ENCODE data around the gene ARID3C. TPM values are rescaled to one million over a fixed set of nuclear protein-coding genes. Genes with fewer than 3 reads are reported as not detected.

ARID3C gene, protein sequence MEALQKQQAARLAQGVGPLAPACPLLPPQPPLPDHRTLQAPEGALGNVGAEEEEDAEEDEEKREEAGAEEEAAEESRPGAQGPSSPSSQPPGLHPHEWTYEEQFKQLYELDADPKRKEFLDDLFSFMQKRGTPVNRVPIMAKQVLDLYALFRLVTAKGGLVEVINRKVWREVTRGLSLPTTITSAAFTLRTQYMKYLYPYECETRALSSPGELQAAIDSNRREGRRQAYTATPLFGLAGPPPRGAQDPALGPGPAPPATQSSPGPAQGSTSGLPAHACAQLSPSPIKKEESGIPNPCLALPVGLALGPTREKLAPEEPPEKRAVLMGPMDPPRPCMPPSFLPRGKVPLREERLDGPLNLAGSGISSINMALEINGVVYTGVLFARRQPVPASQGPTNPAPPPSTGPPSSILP
- total RNA-seq: under 1 TPM; 0.46 to 0.69 TPM

DNA sequence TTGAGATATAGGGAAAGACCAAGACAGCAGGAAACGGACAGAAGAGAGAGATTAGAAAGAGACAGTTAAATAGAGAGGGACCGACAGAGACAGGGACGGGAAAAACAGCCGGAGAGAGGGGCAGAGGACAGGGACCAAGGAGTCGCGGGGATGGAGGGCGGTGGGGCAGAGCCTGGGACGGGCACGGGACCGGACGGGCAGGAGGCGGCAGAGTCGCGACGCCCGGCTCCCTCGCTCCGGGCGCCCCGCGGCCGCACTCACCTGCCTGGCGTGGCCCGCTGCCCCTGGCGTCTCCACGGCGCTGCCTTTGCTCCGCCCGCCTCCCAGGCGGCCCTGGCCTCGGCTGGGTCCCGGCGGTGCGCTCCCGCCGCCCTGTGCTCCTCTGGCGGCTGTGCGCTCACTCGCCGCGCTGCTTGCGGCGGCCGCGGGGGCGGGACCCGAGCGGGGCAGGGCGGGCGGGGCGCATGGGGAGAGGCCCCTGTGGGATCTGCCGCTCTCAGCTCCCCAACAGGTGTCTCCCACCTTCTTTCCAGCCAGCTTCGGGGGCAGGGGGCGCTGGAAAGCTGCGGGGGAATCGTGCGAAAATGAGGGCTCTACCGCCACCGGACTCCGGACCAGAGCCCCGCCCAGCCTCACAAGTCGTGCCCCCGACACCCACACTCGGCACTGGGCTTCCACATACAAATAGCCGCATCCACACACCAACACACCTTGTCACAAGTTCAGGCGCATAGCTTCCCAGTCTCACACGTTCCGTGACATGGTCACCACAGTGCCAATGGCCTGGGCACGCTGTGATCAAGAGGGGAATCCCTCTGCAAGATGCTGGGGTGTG, at the start of gene ARID3C:
Gene ARID3C (minus strand): TSS at position 411 of the 835 bp plus-strand sequence. CDS start 1,052 bp downstream, outside the sequence.
- Mint-ChIP-seq H3K36me3 (ENCODE audit: low read depth) (peaks cover 2% of the 10 kb centered on the region), H3K4me3 (peak within 1 kb of the TSS; percentile 61), H3K27ac (no peak within 1 kb of the TSS), H3K9me3 (no peaks in the 10 kb centered on the region), H3K27me3 (peaks cover 61% of the 10 kb centered on the region), H3K4me1 (peaks cover 15% of the 10 kb centered on the region)
- ChIA-PET POLR2A (no interaction called here), CTCF (interaction anchor here (1.0 to 1.7 kb wide), 2 partner anchors 11 to 17 kb away, joined by 3 to 4 read pairs; partner anchors contain the start of gene RPP25L)
- peak; percentile 31 for DNase-seq

DNA sequence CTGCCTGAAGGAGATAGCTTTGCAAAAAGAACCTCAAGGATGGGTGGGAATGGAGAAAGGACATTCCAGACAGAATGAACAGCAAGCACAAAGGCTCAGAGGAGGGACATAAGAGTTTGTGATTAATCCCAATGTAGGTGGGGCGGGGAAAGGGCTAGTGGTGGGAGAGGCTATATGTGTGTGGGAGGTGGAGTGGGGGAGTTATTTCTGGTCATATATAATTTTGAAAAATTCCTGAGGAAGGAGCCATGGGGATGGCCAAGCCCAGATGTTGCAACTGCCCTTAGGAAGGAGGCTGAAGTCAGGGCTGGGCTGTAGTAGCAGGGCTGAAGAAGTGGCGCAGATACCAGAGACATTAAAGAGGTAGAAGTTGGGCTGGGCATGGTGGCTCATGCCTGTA, 47.0 kb upstream of the ARID3C start:
- H3K4me1 Mint-ChIP-seq: peaks cover 1% of the 10 kb centered on the region
- DNase-seq: no peak
- POLR2A ChIA-PET: no interaction called here
- H3K4me3 Mint-ChIP-seq: no peak overlapping the region
- CTCF ChIA-PET: interaction anchor here (0.9 kb wide), 1 partner anchor 17 kb away, joined by 3 read pairs; no protein-coding TSS in a partner anchor
- no peaks in the 10 kb centered on the region for H3K27me3 Mint-ChIP-seq
- H3K27ac Mint-ChIP-seq: no peak overlapping the region
- no peaks in the 10 kb centered on the region for H3K9me3 Mint-ChIP-seq
- H3K36me3 Mint-ChIP-seq (ENCODE audit: low read depth): no peaks in the 10 kb centered on the region

DNA sequence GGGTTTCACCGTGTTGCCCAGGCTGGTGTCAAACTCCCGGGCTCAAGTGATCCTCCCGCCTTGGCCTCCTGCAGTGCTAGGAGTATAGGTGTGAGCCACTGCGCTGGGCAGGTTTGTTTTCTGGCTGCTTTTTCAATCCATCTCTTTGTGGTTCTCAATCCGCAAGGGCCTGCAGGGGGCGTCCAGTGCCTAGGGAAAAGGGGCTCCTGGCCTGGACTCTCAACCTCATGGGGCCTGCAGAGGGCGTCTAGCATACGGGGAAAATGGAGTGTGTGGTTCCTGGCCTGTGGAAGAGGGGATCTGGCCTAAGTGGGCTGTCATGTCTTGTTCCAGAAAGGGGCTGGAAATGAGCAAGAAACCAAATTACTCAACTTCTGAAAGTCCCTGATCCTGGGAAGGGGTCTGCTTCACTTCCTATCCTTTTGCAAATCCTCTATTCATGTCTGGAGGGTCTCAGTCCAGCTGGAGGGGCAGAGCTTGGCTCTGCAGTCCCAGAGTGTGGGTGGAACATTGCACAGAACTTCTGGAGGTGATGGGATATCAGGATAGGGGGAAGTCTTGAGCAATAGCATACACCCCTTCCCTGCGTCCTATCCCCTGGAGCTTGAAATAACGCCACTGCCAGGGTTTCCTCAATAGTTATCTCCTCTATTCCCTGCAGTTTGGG, 46.3 kb upstream of the ARID3C start:
- H3K27me3 Mint-ChIP-seq: no peaks in the 10 kb centered on the region
- CTCF ChIA-PET: interaction anchor here (0.9 kb wide), 1 partner anchor 16 kb away, joined by 3 read pairs; no protein-coding TSS in a partner anchor
- POLR2A ChIA-PET: no interaction called here
- H3K9me3 Mint-ChIP-seq: peaks cover 3% of the 10 kb centered on the region
- no peak overlapping the region for H3K4me3 Mint-ChIP-seq
- H3K4me1 Mint-ChIP-seq: peaks cover 1% of the 10 kb centered on the region
- DNase-seq: peak; percentile 58
- H3K36me3 Mint-ChIP-seq (ENCODE audit: low read depth): peaks cover 2% of the 10 kb centered on the region
- no peak overlapping the region for H3K27ac Mint-ChIP-seq

DNA sequence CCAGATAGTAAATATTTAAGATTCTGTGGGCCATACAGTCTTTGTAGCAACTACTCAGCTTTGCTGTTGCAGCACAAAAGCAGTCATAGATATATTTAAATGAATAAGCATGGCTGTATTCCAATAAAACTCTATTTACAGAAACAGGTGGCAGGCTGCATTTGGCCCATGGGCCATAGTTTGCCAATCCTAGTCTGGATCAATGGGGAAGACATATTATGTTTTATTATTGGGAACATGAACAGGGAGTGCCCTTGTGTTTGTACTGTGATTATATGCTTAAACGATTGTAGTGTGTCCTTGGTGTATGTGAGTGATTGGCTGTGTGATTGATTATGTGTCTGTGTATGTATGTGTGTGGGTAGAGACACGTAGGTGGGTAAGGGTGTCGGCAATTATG, 45.6 kb upstream of the ARID3C start:
- H3K9me3 Mint-ChIP-seq: peaks cover 7% of the 10 kb centered on the region
- peaks cover 6% of the 10 kb centered on the region for H3K36me3 Mint-ChIP-seq (ENCODE audit: low read depth)
- ChIA-PET POLR2A (no interaction called here), CTCF (interaction anchor here (1.0 kb wide), 1 partner anchor 9 kb away, joined by 4 read pairs; no protein-coding TSS in a partner anchor)
- H3K27ac Mint-ChIP-seq: peak overlapping the region; percentile 66
- H3K4me1 Mint-ChIP-seq: peaks cover 1% of the 10 kb centered on the region
- no peak overlapping the region for H3K4me3 Mint-ChIP-seq
- no peaks in the 10 kb centered on the region for H3K27me3 Mint-ChIP-seq
- DNase-seq: no peak

DNA sequence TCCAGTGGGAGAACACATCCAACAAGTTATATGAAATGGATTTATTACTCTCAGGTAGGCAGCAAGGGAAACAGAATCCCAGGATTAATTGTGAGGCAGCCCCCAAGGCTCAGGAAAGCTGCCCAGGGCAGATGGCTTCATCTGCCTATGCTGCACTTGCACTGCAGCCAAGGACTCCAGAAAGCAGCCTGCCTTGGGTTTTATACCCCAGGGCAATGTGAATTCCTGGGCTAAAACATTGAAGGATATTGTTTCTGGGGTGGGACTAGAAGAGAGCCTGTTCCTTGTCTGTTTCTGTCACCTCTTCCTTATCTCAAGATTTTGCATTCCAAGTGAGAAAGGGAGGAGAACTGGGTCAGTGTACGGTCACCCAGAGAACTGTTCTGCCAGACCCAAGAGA, 42.4 kb upstream of the ARID3C start:
- ChIA-PET CTCF (no interaction called here), POLR2A (no interaction called here)
- Mint-ChIP-seq H3K4me3 (no peak overlapping the region), H3K27me3 (no peaks in the 10 kb centered on the region), H3K9me3 (peaks cover 11% of the 10 kb centered on the region), H3K36me3 (ENCODE audit: low read depth) (peaks cover 23% of the 10 kb centered on the region), H3K4me1 (peaks cover 12% of the 10 kb centered on the region), H3K27ac (no peak overlapping the region)
- DNase-seq: no peak

DNA sequence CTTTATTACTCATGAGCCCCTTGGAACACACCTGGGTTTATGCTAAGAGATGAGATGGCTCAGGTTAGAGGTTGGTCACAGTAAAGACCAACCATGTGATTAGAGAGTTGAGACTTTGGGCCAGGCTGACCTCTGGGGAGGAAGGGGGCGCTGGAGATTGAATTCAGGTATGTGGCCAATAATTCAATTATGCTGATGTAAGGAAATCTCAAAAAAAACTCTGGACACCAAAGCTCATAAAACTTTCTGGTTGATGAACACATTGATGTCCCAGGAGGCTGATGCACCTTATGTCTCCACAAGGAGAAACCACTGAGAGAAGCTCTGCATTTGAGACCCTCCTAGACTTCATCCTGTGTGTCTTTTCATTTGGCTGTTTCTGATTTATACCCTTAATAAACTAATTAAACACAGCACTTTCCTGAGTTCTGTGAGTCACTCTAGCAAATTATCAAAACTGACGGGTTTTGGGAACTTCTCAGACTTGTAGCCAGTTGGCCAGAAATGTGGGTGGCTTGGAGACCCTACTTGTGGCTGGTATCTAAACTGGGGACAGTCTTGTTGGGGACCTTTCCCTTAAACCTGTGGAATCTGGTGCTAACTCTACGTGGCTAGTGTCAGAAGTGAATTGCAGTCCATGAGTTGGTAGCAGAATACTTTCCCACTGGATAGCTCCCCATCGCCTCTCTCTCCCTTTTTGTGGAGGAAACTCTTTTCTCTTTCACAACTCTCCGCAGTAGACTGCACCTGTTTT, 41.1 kb upstream of the ARID3C start:
- Mint-ChIP-seq H3K4me3 (no peak overlapping the region), H3K27me3 (no peaks in the 10 kb centered on the region), H3K27ac (no peak overlapping the region), H3K4me1 (peaks cover 20% of the 10 kb centered on the region), H3K9me3 (peaks cover 11% of the 10 kb centered on the region), H3K36me3 (ENCODE audit: low read depth) (peaks cover 23% of the 10 kb centered on the region)
- ChIA-PET CTCF (interaction anchor here (0.9 to 1.4 kb wide), 2 partner anchors 24 to 33 kb away, joined by 3 to 5 read pairs; partner anchors contain the start of gene GALT), POLR2A (no interaction called here)
- no peak for DNase-seq

DNA sequence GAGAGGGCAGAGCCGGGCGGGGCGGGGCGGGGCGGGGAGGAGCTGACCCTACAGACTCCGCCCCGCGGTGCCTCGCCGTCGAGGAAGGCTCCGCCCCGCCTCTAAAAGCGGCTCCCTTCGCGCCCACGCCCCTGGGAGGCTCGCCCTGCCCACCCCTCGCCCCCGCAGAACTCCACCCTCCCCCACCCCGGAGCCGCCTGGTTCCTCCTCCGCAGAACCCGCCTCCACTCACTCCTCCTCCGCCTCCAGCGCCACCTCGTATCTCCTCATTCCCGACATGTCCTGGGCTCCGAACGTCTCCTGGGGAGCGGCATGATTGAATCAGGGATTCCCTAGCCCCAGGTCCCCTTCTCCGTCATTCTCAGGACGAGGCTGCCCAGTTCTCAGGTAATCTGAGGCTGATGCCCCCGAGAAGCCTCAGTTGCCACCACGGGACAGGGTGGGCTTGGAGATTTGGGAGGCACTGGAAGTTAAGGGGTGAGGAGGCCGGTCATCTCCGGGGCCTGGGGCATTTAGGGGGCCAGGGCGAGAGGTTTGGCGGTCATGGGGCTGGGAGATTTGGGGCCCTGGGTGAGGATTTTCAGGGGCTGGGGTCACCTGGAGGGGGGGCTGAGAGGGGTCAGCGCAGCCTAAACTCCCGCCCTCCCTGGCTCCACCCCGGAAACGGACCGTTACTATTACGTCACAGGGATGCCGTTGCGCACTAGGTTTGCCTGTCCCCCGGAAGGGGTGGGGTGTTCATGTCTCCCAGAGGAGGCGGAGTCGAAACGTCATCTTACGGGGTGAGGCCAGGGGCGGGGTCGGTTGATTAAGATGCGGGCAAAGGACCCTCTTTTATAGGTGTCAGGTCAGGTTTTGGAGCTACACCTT, 36.8 kb upstream of the ARID3C start:
- ChIA-PET CTCF (interaction anchor here (0.8 to 3.0 kb wide), 9 partner anchors 9 to 53 kb away, joined by 3 to 11 read pairs (median 4); partner anchors contain the start of genes CCL19, GALT, RPP25L and SIGMAR1), POLR2A (no interaction called here)
- Mint-ChIP-seq H3K9me3 (peaks cover 11% of the 10 kb centered on the region), H3K27ac (peak overlapping the region; percentile 96), H3K4me3 (peak overlapping the region; percentile 89), H3K4me1 (peaks cover 56% of the 10 kb centered on the region), H3K27me3 (no peaks in the 10 kb centered on the region), H3K36me3 (ENCODE audit: low read depth) (peaks cover 43% of the 10 kb centered on the region)
- DNase-seq: peak; percentile 92

DNA sequence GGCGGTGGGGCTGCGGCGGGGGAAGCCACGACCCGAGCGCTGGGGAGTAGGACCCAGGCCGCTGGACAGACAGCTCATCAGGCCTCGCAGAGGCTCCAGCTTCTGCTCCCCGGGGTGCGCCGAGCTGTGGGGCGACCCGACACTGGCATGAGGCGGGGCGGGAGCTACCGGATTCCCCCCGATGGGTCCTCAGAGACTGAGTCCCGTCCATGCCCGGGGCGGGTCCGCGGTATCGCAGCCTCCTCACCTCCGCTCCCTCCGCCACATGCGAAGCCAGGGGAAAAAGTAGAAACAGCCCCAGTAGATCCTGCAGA, 36.2 kb upstream of the ARID3C start:
- ChIA-PET POLR2A (no interaction called here), CTCF (interaction anchor here (0.8 to 3.0 kb wide), 11 partner anchors 9 to 53 kb away, joined by 3 to 11 read pairs (median 4); partner anchors contain the start of genes CCL19, GALT, RPP25L and SIGMAR1)
- peaks cover 56% of the 10 kb centered on the region for H3K4me1 Mint-ChIP-seq
- no peak for DNase-seq
- H3K36me3 Mint-ChIP-seq (ENCODE audit: low read depth): peaks cover 46% of the 10 kb centered on the region
- H3K9me3 Mint-ChIP-seq: peaks cover 8% of the 10 kb centered on the region
- peak overlapping the region; percentile 96 for H3K27ac Mint-ChIP-seq
- peak overlapping the region; percentile 89 for H3K4me3 Mint-ChIP-seq
- H3K27me3 Mint-ChIP-seq: no peaks in the 10 kb centered on the region

DNA sequence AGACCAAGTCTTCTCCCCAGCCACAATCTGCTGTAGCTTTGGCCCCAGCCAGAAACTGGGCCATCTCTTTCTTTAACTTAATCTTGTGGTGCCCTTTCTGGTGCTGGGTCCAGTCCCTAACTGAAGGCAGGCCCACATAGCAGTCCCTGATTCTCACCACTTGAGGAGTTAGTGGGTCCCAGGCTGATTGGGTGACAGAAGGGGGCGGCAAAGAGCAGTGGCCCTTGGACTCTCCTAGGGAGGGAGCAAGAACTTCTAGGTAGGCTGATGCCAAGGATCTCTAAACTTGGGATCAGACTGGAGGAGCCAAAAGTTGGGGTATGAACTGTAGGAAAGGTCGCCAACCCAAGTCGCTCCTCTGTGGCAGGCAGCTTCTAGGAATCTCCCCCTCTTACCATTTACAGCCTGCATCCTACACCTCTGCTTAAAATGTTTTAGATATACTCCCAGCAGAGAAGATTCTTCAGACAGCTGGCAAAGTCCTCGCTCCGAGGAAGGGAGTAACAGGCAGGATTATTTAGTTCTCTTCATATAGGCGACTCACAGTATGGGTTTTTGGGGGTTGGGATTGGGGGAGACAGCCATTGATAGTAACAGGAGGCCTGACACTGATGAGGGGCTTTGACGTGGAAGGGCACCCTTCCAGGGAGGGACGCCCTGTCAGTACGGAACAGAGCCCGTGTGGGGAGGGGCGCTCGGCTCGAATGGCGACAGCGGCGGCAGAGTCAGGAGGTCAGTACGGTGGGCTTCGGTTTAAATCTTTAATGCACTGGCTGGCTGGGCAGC, 35.6 kb upstream of the ARID3C start:
- Mint-ChIP-seq H3K4me3 (peak overlapping the region; percentile 89), H3K36me3 (ENCODE audit: low read depth) (peaks cover 42% of the 10 kb centered on the region), H3K27me3 (no peaks in the 10 kb centered on the region), H3K4me1 (peaks cover 56% of the 10 kb centered on the region), H3K9me3 (peaks cover 5% of the 10 kb centered on the region), H3K27ac (peak overlapping the region; percentile 96)
- POLR2A ChIA-PET: no interaction called here
- CTCF ChIA-PET: interaction anchor here (0.8 to 3.0 kb wide), 13 partner anchors 10 to 52 kb away, joined by 3 to 11 read pairs (median 4); partner anchors contain the start of genes CCL19, GALT, RPP25L and SIGMAR1
- peak; percentile 82 for DNase-seq

DNA sequence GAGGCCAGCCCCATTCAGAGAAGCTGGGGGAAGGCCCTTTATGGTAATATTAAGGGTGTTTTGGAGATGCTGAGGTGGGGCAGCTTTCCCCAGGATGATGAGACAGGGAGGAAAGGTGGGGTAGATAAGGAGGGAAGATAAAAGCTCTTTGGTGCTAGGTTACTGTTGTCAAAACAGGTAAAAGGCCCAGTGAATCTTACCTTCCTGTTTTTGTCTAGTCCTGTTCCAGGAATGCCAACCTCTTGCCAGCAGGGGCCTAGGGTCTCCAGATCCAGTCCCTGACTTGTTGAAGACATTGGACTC, 34.4 kb upstream of the ARID3C start:
- H3K27me3 Mint-ChIP-seq: no peaks in the 10 kb centered on the region
- H3K4me1 Mint-ChIP-seq: peaks cover 56% of the 10 kb centered on the region
- peak; percentile 32 for DNase-seq
- POLR2A ChIA-PET: no interaction called here
- no peaks in the 10 kb centered on the region for H3K9me3 Mint-ChIP-seq
- peaks cover 31% of the 10 kb centered on the region for H3K36me3 Mint-ChIP-seq (ENCODE audit: low read depth)
- peak overlapping the region; percentile 17 for H3K4me3 Mint-ChIP-seq
- CTCF ChIA-PET: interaction anchor here (0.6 to 3.0 kb wide), 5 partner anchors 17 to 924 kb away, joined by 3 to 11 read pairs (median 7); partner anchors contain the start of gene GALT
- peak overlapping the region; percentile 96 for H3K27ac Mint-ChIP-seq
